Fibroblast of the aortic adventitia (primary cell): ENCODE results near the gene KRT4. TPM values are rescaled to one million over a fixed set of nuclear protein-coding genes. Genes with fewer than 3 reads are reported as not detected.

Source experiments
- DNase-seq: peaks from one replicate; pipeline ENCODE4 v3.0.0-alpha.2; 2010; ENCODE audit warnings: low read depth
- H3K4me3 ChIP-seq: 2 replicates; pipeline ENCODE4 v1.5.1; 2011; ENCODE audit warnings: low read depth, mild to moderate bottlenecking, control low read depth, low read length, moderate library complexity
- CTCF ChIP-seq: IDR thresholded peaks from 2 replicates; pipeline ENCODE4 v1.5.1; 2011; ENCODE audit warnings: mild to moderate bottlenecking, low read length, control low read depth, inconsistent platforms; ENCODE audit not compliant: insufficient read depth
- total RNA-seq: library from RNA; depleted of rRNA; stranded (reverse); fragments of >200 nt; gene quantifications from 2 replicates; pipeline ENCODE4 v1.2.3, GENCODE V29; 2012; ENCODE audit warnings: low replicate concordance

Gene KRT4
- total RNA-seq, 1 donor: not detected

GRCh38 chr12:52801773-52802172 is 12.1 kb downstream of the KRT4 start:
- no peak overlapping the region for H3K4me3 ChIP-seq
- no peak for DNase-seq
- no peak for TF ChIP-seq CTCF

- no peak for DNase-seq
- no peak overlapping the region for H3K4me3 ChIP-seq
- no peak for TF ChIP-seq CTCF
Observed at GRCh38 chr12:52800259-52800917, 13.5 kb downstream of the KRT4 start.

GRCh38 chr12:52799505-52800211 is 14.3 kb downstream of the KRT4 start:
- no peak for TF ChIP-seq CTCF
- H3K4me3 ChIP-seq: no peak overlapping the region
- DNase-seq: no peak

- no peak overlapping the region for H3K4me3 ChIP-seq
- no peak for DNase-seq
- no peak for TF ChIP-seq CTCF
Observed at GRCh38 chr12:52798671-52799504, 15.0 kb downstream of the KRT4 start.

- no peak for TF ChIP-seq CTCF
- no peak overlapping the region for H3K4me3 ChIP-seq
- DNase-seq: peak; percentile 31
Observed at GRCh38 chr12:52798003-52798670, 15.8 kb downstream of the KRT4 start.

GRCh38 chr12:52797529-52797894 is 16.4 kb downstream of the KRT4 start:
- no peak for DNase-seq
- no peak for TF ChIP-seq CTCF
- no peak overlapping the region for H3K4me3 ChIP-seq
